ENCODE results near the gene ATP8A2. TPM values are rescaled to one million over a fixed set of nuclear protein-coding genes. Genes with fewer than 3 reads are reported as not detected.

ATP8A2 gene
- total RNA-seq, 2 experiments from 2014 or later: not detected

DNA sequence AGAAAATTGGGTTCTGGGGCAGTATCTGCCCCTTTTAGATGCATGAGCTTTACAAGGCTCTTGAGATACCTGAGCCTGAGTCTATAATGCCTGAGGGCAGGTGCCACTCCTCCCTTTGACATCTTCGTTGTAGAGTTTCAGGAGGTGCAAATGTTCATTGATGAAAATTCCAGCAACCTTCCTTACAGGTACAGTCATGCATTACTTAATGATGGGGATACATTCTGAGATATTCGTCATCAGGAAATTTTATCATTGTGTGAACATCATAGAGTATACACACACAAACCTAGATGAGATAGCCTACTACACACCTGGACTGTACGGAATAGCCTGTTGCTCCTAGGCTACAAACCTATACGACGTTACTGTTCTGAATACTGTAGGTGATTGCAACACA lies 370.0 kb downstream of the ATP8A2 start:
- Histone ChIP-seq H3K4me1 (ENCODE audit: insufficient read depth, low read length, poor library complexity, severe bottlenecking) (peaks cover 20% of the 10 kb centered on the region), H3K4me3 (ENCODE audit: low read depth, low read length, poor library complexity, severe bottlenecking) (no peak overlapping the region), H3K79me2 (ENCODE audit: insufficient read depth, low read depth, low read length) (no peaks in the 10 kb centered on the region), H3K9me3 (ENCODE audit: low read length) (no peaks in the 10 kb centered on the region), H4K20me1 (ENCODE audit: insufficient read depth, low read length) (no peaks in the 10 kb centered on the region), H3K36me3 (ENCODE audit: insufficient read depth, low read length) (no peaks in the 10 kb centered on the region), H3K27ac (ENCODE audit: low read depth, low read length, poor library complexity, severe bottlenecking) (no peak overlapping the region), H3K9me2 (ENCODE audit: insufficient read depth, low read length) (no peaks in the 10 kb centered on the region), H3K4me2 (ENCODE audit: low read length) (no peak overlapping the region), H2AFZ (ENCODE audit: low read length) (no peak overlapping the region)
- ChIA-PET POLR2A (interaction anchor here (1.1 kb wide), 1 partner anchor 21 kb away, joined by 6 read pairs; no protein-coding TSS in a partner anchor), CTCF (ENCODE audit: unreplicated experiment) (no interaction called here)
- no peak for DNase-seq (ENCODE audit: low spot score)
- TF ChIP-seq, protein P1, sequence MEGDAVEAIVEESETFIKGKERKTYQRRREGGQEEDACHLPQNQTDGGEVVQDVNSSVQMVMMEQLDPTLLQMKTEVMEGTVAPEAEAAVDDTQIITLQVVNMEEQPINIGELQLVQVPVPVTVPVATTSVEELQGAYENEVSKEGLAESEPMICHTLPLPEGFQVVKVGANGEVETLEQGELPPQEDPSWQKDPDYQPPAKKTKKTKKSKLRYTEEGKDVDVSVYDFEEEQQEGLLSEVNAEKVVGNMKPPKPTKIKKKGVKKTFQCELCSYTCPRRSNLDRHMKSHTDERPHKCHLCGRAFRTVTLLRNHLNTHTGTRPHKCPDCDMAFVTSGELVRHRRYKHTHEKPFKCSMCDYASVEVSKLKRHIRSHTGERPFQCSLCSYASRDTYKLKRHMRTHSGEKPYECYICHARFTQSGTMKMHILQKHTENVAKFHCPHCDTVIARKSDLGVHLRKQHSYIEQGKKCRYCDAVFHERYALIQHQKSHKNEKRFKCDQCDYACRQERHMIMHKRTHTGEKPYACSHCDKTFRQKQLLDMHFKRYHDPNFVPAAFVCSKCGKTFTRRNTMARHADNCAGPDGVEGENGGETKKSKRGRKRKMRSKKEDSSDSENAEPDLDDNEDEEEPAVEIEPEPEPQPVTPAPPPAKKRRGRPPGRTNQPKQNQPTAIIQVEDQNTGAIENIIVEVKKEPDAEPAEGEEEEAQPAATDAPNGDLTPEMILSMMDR (conservative IDR thresholded peaks at IDR 0.05; ENCODE audit: low read length): no peak
- no peak for TF ChIP-seq EZH2phosphoT487 (IDR thresholded peaks at IDR 0.05; ENCODE audit: borderline replicate concordance, low read depth, low read length)
- no TSS peak for BruUV-seq (replicated peaks)
- intact Hi-C loops (cut with micrococcal nuclease; ENCODE audit: unreplicated experiment): no loop called here

DNA sequence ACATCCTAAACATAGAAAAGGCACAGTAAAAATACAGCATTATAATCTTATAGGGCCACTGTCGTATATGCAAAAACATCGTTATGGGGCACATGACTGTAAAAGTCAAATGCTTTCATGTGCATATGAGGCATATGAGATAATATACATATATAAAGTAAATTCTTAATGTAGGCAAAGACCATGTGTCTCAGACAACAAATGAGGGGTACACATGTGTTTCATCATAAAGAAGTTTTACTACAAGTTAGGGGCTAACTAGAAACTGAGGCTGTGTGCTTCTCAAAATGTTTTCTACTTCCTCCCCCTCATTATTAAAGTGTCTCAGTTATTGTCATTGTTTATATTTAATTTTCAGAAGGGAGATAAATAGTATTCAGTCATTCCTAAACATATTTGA lies 370.4 kb downstream of the ATP8A2 start:
- DNase-seq (ENCODE audit: low spot score): no peak
- Histone ChIP-seq H2AFZ (ENCODE audit: low read length) (no peak overlapping the region), H3K4me2 (ENCODE audit: low read length) (no peak overlapping the region), H4K20me1 (ENCODE audit: insufficient read depth, low read length) (no peaks in the 10 kb centered on the region), H3K79me2 (ENCODE audit: insufficient read depth, low read depth, low read length) (no peaks in the 10 kb centered on the region), H3K9me2 (ENCODE audit: insufficient read depth, low read length) (no peaks in the 10 kb centered on the region), H3K9me3 (ENCODE audit: low read length) (no peaks in the 10 kb centered on the region), H3K36me3 (ENCODE audit: insufficient read depth, low read length) (no peaks in the 10 kb centered on the region), H3K27ac (ENCODE audit: low read depth, low read length, poor library complexity, severe bottlenecking) (no peak overlapping the region), H3K4me3 (ENCODE audit: low read depth, low read length, poor library complexity, severe bottlenecking) (no peak overlapping the region), H3K4me1 (ENCODE audit: insufficient read depth, low read length, poor library complexity, severe bottlenecking) (peaks cover 16% of the 10 kb centered on the region)
- ChIA-PET POLR2A (interaction anchor here (0.6 to 0.7 kb wide), 2 partner anchors 10 to 158 kb away, joined by 10 to 13 read pairs; no protein-coding TSS in a partner anchor), CTCF (ENCODE audit: unreplicated experiment) (no interaction called here)
- TF ChIP-seq, protein P1 (conservative IDR thresholded peaks at IDR 0.05; ENCODE audit: low read length): no peak
- TF ChIP-seq EZH2phosphoT487 (IDR thresholded peaks at IDR 0.05; ENCODE audit: borderline replicate concordance, low read depth, low read length): no peak
- no TSS peak for BruUV-seq (replicated peaks)
- intact Hi-C loops (cut with micrococcal nuclease; ENCODE audit: unreplicated experiment): no loop called here

DNA sequence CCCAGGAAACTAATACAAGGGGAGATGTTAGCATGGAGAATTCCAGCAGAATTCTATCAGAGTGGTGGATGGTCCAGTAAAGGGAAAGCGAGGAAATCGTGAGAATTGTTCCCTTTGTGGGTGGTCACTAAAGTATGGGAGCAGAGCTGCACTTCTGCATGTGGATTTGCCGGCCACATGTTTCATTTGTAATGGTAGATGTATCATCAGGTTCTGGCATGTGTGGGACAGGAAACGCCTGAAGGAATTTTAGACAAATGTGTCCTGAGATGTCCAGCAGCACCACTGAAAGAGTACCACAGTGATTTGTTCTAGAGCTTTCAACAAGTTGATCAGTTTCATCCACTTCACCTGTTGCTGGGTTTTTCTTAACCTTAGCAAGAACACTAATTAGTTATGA lies 371.6 kb downstream of the ATP8A2 start:
- no TSS peak for BruUV-seq (replicated peaks)
- intact Hi-C loops (cut with micrococcal nuclease; ENCODE audit: unreplicated experiment): no loop called here
- no peaks in the 10 kb centered on the region for H3K9me2 ChIP-seq (ENCODE audit: insufficient read depth, low read length)
- no peaks in the 10 kb centered on the region for H4K20me1 ChIP-seq (ENCODE audit: insufficient read depth, low read length)
- H3K4me3 ChIP-seq (ENCODE audit: low read depth, low read length, poor library complexity, severe bottlenecking): no peak overlapping the region
- H3K36me3 ChIP-seq (ENCODE audit: insufficient read depth, low read length): no peaks in the 10 kb centered on the region
- no peaks in the 10 kb centered on the region for H3K79me2 ChIP-seq (ENCODE audit: insufficient read depth, low read depth, low read length)
- H3K9me3 ChIP-seq (ENCODE audit: low read length): no peaks in the 10 kb centered on the region
- no peak overlapping the region for H3K27ac ChIP-seq (ENCODE audit: low read depth, low read length, poor library complexity, severe bottlenecking)
- no peak overlapping the region for H3K4me2 ChIP-seq (ENCODE audit: low read length)
- POLR2A ChIA-PET: interaction anchor here (1.5 kb wide), 1 partner anchor 11 kb away, joined by 3 read pairs; no protein-coding TSS in a partner anchor
- peaks cover 5% of the 10 kb centered on the region for H3K4me1 ChIP-seq (ENCODE audit: insufficient read depth, low read length, poor library complexity, severe bottlenecking)
- no peak overlapping the region for H2AFZ ChIP-seq (ENCODE audit: low read length)
- no peak for DNase-seq (ENCODE audit: low spot score)
- CTCF ChIA-PET (ENCODE audit: unreplicated experiment): no interaction called here
- TF ChIP-seq, protein P1 (conservative IDR thresholded peaks at IDR 0.05; ENCODE audit: low read length): no peak
- TF ChIP-seq EZH2phosphoT487 (IDR thresholded peaks at IDR 0.05; ENCODE audit: borderline replicate concordance, low read depth, low read length): no peak

Measured in OCI-LY7 (cell line).